Measurements from ENCODE around the gene QPRT.
A peak's percentile ranks its signal among the peaks of the same experiment; 100 is the strongest.

QPRT gene

GRCh38 chr16:29644973-29645693 lies 33.8 kb upstream of the QPRT start:
- Histone ChIP-seq H3K9me2 (replicated peaks; ENCODE audit: insufficient read depth, low read length) (no peaks in the 10 kb centered on the region), H3K4me2 (ENCODE audit: low read depth, low read length) (no peak overlapping the region), H3K9me3 (replicated peaks; ENCODE audit: insufficient read depth, low read length) (no peaks in the 10 kb centered on the region), H3K79me2 (ENCODE audit: low read length) (no peaks in the 10 kb centered on the region), H3K27me3 (replicated peaks; ENCODE audit: insufficient read depth, low read length) (no peaks in the 10 kb centered on the region), H3F3A (ENCODE audit: insufficient read depth, low read length) (no peaks in the 10 kb centered on the region), H3K36me3 (replicated peaks; ENCODE audit: insufficient read depth, low read length) (no peaks in the 10 kb centered on the region), H3K4me3 (ENCODE audit: low read length) (no peak overlapping the region), H3K27ac (ENCODE audit: low read length) (no peak overlapping the region), H2AFZ (ENCODE audit: low read length) (no peak overlapping the region), H3K9ac (ENCODE audit: low read length) (no peak overlapping the region), H4K20me1 (ENCODE audit: insufficient read depth, low read length) (no peaks in the 10 kb centered on the region), H3K4me1 (ENCODE audit: low read length) (no peaks in the 10 kb centered on the region)
- TF ChIP-seq EZH2 (optimal IDR thresholded peaks at IDR 0.05; ENCODE audit: low read depth, low read length) (no peak), EZH2phosphoT487 (IDR thresholded peaks at IDR 0.05; ENCODE audit: low read length) (no peak)
- TF ChIP-seq, protein P1, sequence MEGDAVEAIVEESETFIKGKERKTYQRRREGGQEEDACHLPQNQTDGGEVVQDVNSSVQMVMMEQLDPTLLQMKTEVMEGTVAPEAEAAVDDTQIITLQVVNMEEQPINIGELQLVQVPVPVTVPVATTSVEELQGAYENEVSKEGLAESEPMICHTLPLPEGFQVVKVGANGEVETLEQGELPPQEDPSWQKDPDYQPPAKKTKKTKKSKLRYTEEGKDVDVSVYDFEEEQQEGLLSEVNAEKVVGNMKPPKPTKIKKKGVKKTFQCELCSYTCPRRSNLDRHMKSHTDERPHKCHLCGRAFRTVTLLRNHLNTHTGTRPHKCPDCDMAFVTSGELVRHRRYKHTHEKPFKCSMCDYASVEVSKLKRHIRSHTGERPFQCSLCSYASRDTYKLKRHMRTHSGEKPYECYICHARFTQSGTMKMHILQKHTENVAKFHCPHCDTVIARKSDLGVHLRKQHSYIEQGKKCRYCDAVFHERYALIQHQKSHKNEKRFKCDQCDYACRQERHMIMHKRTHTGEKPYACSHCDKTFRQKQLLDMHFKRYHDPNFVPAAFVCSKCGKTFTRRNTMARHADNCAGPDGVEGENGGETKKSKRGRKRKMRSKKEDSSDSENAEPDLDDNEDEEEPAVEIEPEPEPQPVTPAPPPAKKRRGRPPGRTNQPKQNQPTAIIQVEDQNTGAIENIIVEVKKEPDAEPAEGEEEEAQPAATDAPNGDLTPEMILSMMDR (IDR thresholded peaks at IDR 0.05; ENCODE audit: low read length): no peak
- no peak for DNase-seq

- H3K36me3 ChIP-seq (replicated peaks; ENCODE audit: insufficient read depth, low read length): no peaks in the 10 kb centered on the region
- 0 out of 2 replicates have a peak overlapping the region, but pooled peaks have one; percentile 40 for H2AFZ ChIP-seq (ENCODE audit: low read length)
- no peaks in the 10 kb centered on the region for H3K9me3 ChIP-seq (replicated peaks; ENCODE audit: insufficient read depth, low read length)
- TF ChIP-seq, protein P1 (IDR thresholded peaks at IDR 0.05; ENCODE audit: low read length): no peak
- TF ChIP-seq EZH2 (optimal IDR thresholded peaks at IDR 0.05; ENCODE audit: low read depth, low read length) (no peak), EZH2phosphoT487 (IDR thresholded peaks at IDR 0.05; ENCODE audit: low read length) (no peak)
- no peak overlapping the region for H3K27ac ChIP-seq (ENCODE audit: low read length)
- H3K4me1 ChIP-seq (ENCODE audit: low read length): no peaks in the 10 kb centered on the region
- no peaks in the 10 kb centered on the region for H3K79me2 ChIP-seq (ENCODE audit: low read length)
- H3K4me2 ChIP-seq (ENCODE audit: low read depth, low read length): no peak overlapping the region
- no peaks in the 10 kb centered on the region for H3K27me3 ChIP-seq (replicated peaks; ENCODE audit: insufficient read depth, low read length)
- H4K20me1 ChIP-seq (ENCODE audit: insufficient read depth, low read length): no peaks in the 10 kb centered on the region
- DNase-seq: peak; percentile 25
- no peaks in the 10 kb centered on the region for H3K9me2 ChIP-seq (replicated peaks; ENCODE audit: insufficient read depth, low read length)
- H3F3A ChIP-seq (ENCODE audit: insufficient read depth, low read length): no peaks in the 10 kb centered on the region
- no peak overlapping the region for H3K9ac ChIP-seq (ENCODE audit: low read length)
- H3K4me3 ChIP-seq (ENCODE audit: low read length): no peak overlapping the region
Observed at GRCh38 chr16:29645694-29646187, 33.2 kb upstream of the QPRT start.

- Histone ChIP-seq H3K4me2 (ENCODE audit: low read depth, low read length) (no peak overlapping the region), H2AFZ (ENCODE audit: low read length) (no peak overlapping the region), H3K79me2 (ENCODE audit: low read length) (no peaks in the 10 kb centered on the region), H3K27ac (ENCODE audit: low read length) (no peak overlapping the region), H3K9me3 (replicated peaks; ENCODE audit: insufficient read depth, low read length) (no peaks in the 10 kb centered on the region), H4K20me1 (ENCODE audit: insufficient read depth, low read length) (no peaks in the 10 kb centered on the region), H3K4me3 (ENCODE audit: low read length) (no peak overlapping the region), H3K4me1 (ENCODE audit: low read length) (no peaks in the 10 kb centered on the region), H3K36me3 (replicated peaks; ENCODE audit: insufficient read depth, low read length) (no peaks in the 10 kb centered on the region), H3F3A (ENCODE audit: insufficient read depth, low read length) (no peaks in the 10 kb centered on the region), H3K9ac (ENCODE audit: low read length) (no peak overlapping the region), H3K9me2 (replicated peaks; ENCODE audit: insufficient read depth, low read length) (no peaks in the 10 kb centered on the region), H3K27me3 (replicated peaks; ENCODE audit: insufficient read depth, low read length) (no peaks in the 10 kb centered on the region)
- TF ChIP-seq EZH2phosphoT487 (IDR thresholded peaks at IDR 0.05; ENCODE audit: low read length) (no peak), EZH2 (optimal IDR thresholded peaks at IDR 0.05; ENCODE audit: low read depth, low read length) (no peak)
- TF ChIP-seq, protein P1 (IDR thresholded peaks at IDR 0.05; ENCODE audit: low read length): no peak
- no peak for DNase-seq
Observed at GRCh38 chr16:29646947-29647346, 32.0 kb upstream of the QPRT start.
